IMR-90 (cell line): ENCODE data around the gene TOP2B.

Source experiments
- BHLHE40 ChIP-seq: fragments of 150-350 bp; IDR thresholded peaks from 2 replicates; pipeline ENCODE4 v1.6.1; 2016; ENCODE audit warnings: mild to moderate bottlenecking, low read depth, low read length
- CEBPB ChIP-seq: IDR thresholded peaks from 2 replicates; pipeline ENCODE4 v1.6.1; 2012; ENCODE audit warnings: low read depth, low read length, improper control_type of control experiment
- CHD1 ChIP-seq: IDR thresholded peaks from 2 replicates; pipeline ENCODE4 v1.6.1; 2012; ENCODE audit warnings: low read depth, low read length, improper control_type of control experiment
- FOS ChIP-seq: fragments of 150-350 bp; IDR thresholded peaks from 2 replicates; pipeline ENCODE4 v1.6.1; 2016; ENCODE audit warnings: low read depth, low read length
- POLR2A ChIP-seq: IDR thresholded peaks from 2 replicates; pipeline ENCODE4 v1.6.1; 2012; ENCODE audit warnings: mild to moderate bottlenecking, low read depth, low read length
- RAD21 ChIP-seq: IDR thresholded peaks from 2 replicates; pipeline ENCODE4 v1.6.1; 2012; ENCODE audit warnings: low read length, improper control_type of control experiment
- RFX5 ChIP-seq: IDR thresholded peaks from 2 replicates; pipeline ENCODE4 v1.8.0; 2012; ENCODE audit warnings: low read depth, mild to moderate bottlenecking, low read length, moderate library complexity
- SMC3 ChIP-seq: fragments of 150-350 bp; IDR thresholded peaks from 2 replicates; pipeline ENCODE4 v1.6.1; 2016; ENCODE audit warnings: low read depth, mild to moderate bottlenecking, antibody characterized with exemption, low read length, moderate library complexity
- TF ChIP-seq, protein P1 (sequence below): conservative IDR thresholded peaks from 2 replicates; pipeline ENCODE4 v1.5.1; 2012; ENCODE audit warnings: mild to moderate bottlenecking, low read depth, low read length, improper control_type of control experiment
- TF ChIP-seq, protein P2 (sequence below): fragments of 150-350 bp; IDR thresholded peaks from 2 replicates; pipeline ENCODE4 v1.6.1; 2017; ENCODE audit warnings: mild to moderate bottlenecking, antibody characterized with exemption, low read length, low read depth

DNA sequence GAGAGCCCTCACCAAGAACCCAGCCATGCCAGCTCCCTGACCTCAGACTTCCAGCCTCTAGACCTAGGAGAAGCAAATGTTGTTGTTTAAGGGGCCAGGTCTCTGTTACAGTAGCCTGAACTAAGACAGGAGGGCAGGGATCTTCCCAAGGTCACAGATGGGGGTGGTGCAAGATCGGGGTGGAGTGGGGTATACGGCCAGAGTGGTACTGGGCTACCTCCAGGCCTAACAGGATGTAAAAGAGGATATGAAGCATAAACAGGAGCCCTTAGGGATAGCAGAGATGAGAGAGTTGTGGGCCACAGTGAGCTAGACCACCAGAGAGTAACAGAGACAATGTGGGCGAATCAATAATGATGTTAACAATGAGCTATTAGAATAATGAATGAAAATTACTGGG lies 82.9 kb downstream of the TOP2B start:
- TF ChIP-seq RAD21, result no peak
- TF ChIP-seq, protein P1, sequence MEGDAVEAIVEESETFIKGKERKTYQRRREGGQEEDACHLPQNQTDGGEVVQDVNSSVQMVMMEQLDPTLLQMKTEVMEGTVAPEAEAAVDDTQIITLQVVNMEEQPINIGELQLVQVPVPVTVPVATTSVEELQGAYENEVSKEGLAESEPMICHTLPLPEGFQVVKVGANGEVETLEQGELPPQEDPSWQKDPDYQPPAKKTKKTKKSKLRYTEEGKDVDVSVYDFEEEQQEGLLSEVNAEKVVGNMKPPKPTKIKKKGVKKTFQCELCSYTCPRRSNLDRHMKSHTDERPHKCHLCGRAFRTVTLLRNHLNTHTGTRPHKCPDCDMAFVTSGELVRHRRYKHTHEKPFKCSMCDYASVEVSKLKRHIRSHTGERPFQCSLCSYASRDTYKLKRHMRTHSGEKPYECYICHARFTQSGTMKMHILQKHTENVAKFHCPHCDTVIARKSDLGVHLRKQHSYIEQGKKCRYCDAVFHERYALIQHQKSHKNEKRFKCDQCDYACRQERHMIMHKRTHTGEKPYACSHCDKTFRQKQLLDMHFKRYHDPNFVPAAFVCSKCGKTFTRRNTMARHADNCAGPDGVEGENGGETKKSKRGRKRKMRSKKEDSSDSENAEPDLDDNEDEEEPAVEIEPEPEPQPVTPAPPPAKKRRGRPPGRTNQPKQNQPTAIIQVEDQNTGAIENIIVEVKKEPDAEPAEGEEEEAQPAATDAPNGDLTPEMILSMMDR, result no peak
- no peak for TF ChIP-seq FOS
- TF ChIP-seq, protein P2, sequence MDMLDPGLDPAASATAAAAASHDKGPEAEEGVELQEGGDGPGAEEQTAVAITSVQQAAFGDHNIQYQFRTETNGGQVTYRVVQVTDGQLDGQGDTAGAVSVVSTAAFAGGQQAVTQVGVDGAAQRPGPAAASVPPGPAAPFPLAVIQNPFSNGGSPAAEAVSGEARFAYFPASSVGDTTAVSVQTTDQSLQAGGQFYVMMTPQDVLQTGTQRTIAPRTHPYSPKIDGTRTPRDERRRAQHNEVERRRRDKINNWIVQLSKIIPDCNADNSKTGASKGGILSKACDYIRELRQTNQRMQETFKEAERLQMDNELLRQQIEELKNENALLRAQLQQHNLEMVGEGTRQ, result no peak
- TF ChIP-seq CEBPB, result no peak
- no peak for TF ChIP-seq RFX5
- no peak for TF ChIP-seq POLR2A
- TF ChIP-seq CHD1, result no peak
- TF ChIP-seq BHLHE40, result no peak
- TF ChIP-seq SMC3, result no peak
